Left renal cortex interstitium (tissue), 4 donors: ENCODE results near the gene ZCCHC7. TPM values are rescaled to one million over a fixed set of nuclear protein-coding genes. Genes with fewer than 3 reads are reported as not detected.
"Not testable (repeated sequence)": the region's sequence is repeated elsewhere in the genome, so short reads cannot be mapped to it uniquely, and the experiment has no call there.

ENCODE experiments used
- DNase-seq, 4 donors: peaks; one replicate each; pipeline ENCODE4 v3.0.0-alpha.2; 2013; ENCODE audit warnings: low read depth in 4 of 4, low spot score in 2 of 4, missing footprints in 1 of 4
- polyA plus RNA-seq, 4 donors: library from polyadenylated mRNA; unstranded; fragments of 120-200 nt; gene quantifications; one replicate each; pipeline ENCODE4 v1.2.1, GENCODE V29; 2013; ENCODE audit not compliant: insufficient read length in 4 of 4

Gene ZCCHC7
- polyA plus RNA-seq, 4 donors: 22.1 to 27.9 (median 24.6) TPM

- not testable (repeated sequence) for DNase-seq
These were observed 83.1 kb downstream of the ZCCHC7 start for GRCh38 chr9:37203456-37203855.

DNA sequence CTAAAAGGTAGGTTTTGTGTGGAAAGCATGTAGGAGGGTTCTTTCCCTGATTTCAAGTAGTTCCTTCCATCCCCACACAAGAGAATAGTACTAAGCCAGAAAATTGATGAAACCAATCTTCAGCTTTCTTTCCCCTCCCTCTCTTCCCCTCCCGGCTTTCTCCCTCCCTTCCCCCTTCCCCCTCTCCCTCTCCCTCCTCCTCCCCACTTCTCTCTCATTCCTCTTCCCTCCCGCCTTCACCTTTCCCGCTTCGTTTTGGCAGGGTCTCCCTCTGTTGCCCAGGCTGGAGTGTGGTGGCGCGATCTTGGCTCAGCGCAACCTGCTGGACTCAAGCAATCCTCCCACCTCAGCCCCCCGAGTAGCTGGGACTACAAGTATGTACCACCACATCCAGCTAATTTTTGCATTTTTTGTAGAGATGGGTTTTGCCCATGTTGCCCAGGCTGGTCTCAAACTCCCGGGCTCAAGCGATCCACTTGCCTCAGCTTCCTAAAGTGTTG, 85.8 kb downstream of the ZCCHC7 start:
- DNase-seq: no peak

GRCh38 chr9:37209431-37210386, 89.3 kb downstream of the ZCCHC7 start:
- DNase-seq: no peak

DNA sequence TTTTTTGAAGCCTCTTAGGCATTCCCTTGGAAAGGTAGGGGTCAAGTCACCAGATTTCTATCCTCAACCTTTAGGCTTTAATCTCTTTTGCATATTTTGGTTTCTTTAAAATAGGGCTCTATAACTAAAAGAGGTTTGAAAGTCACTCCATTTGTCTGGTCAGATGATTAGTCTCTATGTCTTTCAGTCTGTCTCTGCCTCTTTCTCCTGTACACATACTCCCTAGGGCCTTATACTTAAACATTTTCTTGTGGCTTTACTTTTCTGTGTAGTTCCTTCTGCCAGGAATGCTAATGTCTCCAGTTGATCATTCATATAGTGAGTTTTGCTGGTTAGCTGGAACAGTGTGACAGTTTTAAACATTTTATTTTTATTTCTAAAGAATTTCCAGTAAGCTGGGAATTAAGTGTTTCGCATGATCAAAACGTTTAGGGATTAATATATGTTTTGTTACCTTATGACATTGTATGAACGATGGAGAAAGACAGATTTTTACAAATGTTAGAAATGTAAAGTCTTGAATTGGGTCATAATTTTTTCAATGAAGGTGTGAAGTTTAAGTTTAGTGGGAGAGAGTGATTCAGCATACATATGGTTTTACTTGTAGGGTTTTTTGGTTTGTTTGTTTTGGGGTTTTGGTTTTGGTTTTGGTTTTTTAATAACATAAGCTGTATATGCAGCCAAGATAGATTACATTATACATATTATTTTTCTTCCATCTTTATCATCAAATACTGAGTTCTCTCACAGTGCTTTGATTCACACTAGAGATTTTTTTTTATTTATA, 90.6 kb downstream of the ZCCHC7 start:
- no peak for DNase-seq

DNA sequence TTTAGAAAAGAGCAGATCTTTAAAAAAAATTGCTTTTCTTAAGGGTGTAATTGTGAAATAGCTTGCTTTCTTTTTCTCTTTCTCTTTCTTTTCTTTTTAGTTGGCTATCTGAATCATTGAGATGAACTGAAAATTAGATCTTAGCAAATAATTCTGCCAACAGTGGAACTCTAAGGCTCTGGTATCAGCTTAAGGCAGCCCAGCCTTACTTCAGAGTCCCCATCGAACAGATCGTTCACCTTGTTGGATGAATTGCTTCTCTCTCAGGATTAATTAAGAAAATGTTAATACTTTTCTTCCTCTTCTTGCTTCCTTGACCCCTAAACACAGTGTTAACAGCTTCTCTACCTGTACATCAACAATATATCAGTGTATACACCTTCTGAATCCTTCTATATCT, 92.1 kb downstream of the ZCCHC7 start:
- DNase-seq: no peak

DNA sequence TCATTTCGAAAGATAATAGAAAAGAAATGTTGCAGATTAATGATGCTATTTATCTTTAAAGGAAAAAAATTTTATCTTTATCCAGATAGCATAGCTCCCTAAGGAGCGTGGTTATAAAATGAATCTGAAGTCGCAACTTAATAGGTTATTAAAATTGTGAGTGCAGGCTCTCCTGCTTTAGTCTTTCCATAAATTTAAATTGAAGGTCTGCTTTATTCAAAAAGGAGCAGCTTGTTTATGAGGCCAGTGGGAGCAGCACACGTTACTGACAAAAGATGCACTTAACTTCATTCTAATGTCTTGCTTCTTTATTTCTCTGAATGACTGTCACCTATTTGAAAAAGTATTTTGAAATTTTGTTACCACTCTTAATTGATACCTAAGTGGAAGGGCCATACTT, 95.0 kb downstream of the ZCCHC7 start:
- no peak for DNase-seq

- DNase-seq: no peak
These were observed 95.5 kb downstream of the ZCCHC7 start for GRCh38 chr9:37215830-37216229.

GRCh38 chr9:37217161-37217560, 96.8 kb downstream of the ZCCHC7 start:
- DNase-seq: no peak

GRCh38 chr9:37218800-37219425, 98.5 kb downstream of the ZCCHC7 start:
- no peak for DNase-seq

GRCh38 chr9:37220971-37221370, 100.6 kb downstream of the ZCCHC7 start:
- DNase-seq: no peak

DNA sequence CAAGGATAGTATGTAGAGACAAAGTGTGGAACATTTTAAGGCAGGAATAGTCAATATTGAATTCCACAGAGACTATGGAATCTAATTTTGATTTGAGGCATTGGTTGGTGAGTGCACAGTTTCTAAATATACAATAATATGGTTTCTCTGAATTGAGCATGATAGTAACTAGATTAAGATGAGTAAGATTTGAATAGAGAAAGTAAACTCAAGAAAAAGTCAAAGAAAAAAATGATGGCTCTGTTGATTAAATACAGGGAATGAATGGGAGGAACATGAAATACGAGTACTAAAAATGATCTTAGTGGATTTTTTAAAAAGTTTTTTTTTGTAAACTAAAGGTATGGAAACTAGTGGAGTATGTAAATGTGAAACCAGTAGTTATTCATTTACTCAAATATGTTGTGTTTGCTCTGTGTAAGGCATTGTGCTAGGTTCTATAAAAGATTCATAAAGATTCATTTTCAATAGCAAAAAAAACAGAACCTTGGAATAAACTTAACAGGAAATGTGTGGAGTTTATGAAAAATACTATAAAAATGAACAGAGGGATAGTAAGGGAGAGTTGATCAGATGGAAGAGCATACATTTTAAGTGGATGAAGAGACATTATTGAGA, 101.2 kb downstream of the ZCCHC7 start:
- no peak for DNase-seq

- DNase-seq: no peak
These were observed 109.1 kb downstream of the ZCCHC7 start for GRCh38 chr9:37229455-37229854.

GRCh38 chr9:37229882-37230482, 109.6 kb downstream of the ZCCHC7 start:
- DNase-seq: no peak

DNA sequence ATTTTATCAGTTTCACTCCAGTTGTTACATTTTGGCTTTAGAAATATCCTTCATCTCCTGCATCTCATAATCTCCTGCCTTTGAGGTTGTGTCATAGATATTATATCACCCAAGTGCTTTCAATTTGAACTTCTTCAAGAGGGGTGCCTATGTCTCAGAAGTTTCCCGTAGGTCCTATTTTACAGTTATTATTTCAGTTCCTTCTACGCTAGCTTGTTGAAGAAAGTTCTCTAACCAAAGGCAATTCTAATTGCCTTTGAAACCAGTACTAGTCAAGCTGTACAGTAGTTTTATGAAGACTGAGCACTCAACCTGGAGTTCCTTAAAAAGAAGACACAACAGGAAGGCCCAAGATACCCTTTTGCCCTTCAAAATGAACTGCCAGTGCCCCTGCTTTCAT, 116.4 kb downstream of the ZCCHC7 start:
- DNase-seq: no peak

- DNase-seq: no peak
These were observed 117.7 kb downstream of the ZCCHC7 start for GRCh38 chr9:37238122-37238521.

DNA sequence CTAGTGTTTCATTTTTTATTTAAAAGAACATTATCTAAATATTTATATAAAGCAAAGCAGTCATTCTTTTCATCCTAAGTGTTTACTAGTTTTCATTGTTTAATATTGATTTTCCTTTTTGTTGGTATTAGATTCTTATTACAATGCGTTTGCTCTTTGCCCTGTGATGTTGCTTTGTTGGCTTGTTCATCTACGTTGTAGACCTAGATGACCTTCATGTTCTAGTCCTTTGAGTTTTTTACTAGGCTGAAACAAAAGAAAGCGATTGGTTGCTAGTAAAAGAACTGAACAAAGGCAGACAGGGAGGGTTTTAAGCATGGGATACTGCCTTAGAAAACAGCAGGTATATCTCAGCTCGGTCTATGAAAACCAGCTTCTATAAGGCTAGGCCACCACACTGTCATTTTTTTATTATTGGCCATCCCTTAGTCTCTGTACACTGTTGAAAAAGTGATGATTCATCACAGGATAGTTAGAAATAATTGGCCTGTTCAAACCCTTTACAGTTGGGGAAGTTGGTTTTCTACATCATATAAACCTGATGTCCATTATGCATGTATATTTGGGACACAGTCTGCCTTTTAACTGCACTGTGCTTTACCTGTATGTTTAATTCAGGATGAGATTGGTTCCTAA, 119.0 kb downstream of the ZCCHC7 start:
- DNase-seq: no peak

GRCh38 chr9:37239921-37240320, 119.5 kb downstream of the ZCCHC7 start:
- no peak for DNase-seq

GRCh38 chr9:37241340-37241739, 121.0 kb downstream of the ZCCHC7 start:
- no peak for DNase-seq

DNA sequence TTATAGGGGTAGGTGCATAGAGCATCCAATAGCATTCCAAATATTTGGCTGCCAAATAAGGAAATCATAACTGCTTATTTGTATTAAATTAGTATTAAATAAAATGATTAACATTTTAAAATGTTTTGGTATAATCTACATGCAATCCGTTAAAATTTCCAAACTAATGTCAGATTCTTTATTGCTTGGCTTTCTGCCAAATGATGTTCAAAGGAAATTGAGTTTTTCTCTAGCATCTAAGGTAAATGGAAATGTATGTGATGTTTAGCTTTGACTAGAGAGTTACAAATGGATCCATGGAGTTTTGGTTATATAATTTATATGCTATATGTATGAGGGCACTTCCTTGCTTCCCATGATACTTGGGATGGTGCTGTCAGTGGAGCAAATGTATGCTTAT, 121.7 kb downstream of the ZCCHC7 start:
- DNase-seq: no peak
